COR-L47 (cell line): ENCODE results near the gene MLPH.
A peak's percentile ranks its signal among the peaks of the same experiment; 100 is the strongest.

ENCODE experiments used
- DNase-seq: peaks from one replicate; lab custom pipeline; 2025; lab: John Stamatoyannopoulos, UW

Gene MLPH

GRCh38 chr2:237546040-237546875 lies 59.2 kb downstream of the MLPH start:
- no peak for DNase-seq

DNA sequence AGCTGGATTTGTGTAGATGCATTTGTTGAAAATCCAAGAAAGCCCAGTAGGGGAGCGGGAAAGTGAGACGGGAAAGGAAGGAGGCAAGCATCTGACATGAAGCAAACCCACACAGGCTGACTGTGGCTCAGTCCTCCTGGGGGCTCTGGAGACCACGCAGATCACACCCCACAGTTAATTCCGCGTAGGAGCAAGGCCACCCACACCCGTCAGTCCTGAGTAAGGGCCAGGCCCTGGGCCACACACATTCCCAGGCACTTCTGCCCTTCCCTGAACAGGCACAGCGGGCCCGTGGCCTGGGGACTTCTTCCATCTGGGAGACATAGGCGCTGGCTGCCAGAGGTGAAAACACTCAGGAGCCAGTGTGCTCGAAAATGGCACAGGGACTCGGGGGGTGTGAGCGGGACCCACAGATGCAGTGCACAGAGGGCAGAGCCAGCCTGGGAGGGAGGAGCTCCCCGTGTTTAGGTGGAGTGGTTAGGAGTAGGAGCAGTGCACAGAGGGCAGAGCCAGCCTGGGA lies 59.9 kb downstream of the MLPH start:
- DNase-seq: no peak

DNA sequence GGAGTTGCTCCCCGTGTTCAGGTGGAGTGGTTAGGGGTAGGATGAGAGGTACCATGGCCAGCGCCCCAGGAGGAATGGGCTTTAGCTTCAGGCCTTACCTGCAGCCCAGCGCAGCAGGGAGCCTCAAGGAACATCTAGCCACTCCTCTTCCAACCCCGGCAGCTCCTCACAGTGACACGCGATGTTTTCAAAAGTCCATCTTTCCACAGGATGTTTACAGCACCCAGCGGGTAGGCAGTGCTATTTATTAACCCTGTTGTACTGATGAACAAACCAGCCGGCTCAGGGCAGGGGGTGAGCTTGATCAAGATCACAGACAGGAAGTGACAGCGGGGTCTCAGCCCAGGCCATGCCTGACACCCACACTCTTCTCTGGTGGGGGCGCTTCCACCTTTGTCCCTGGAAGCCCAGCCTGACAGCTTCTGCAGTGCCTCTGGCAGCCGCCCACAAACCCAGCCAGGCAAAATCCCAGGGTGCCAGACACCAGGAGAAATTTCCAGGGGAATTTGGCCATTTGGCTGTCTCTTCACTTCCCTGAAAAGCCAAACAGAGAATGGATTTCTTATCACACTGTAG lies 60.9 kb downstream of the MLPH start:
- peak; percentile 49 for DNase-seq

- no peak for DNase-seq
Measured at GRCh38 chr2:237549216-237549615, 62.2 kb downstream of the MLPH start.

DNA sequence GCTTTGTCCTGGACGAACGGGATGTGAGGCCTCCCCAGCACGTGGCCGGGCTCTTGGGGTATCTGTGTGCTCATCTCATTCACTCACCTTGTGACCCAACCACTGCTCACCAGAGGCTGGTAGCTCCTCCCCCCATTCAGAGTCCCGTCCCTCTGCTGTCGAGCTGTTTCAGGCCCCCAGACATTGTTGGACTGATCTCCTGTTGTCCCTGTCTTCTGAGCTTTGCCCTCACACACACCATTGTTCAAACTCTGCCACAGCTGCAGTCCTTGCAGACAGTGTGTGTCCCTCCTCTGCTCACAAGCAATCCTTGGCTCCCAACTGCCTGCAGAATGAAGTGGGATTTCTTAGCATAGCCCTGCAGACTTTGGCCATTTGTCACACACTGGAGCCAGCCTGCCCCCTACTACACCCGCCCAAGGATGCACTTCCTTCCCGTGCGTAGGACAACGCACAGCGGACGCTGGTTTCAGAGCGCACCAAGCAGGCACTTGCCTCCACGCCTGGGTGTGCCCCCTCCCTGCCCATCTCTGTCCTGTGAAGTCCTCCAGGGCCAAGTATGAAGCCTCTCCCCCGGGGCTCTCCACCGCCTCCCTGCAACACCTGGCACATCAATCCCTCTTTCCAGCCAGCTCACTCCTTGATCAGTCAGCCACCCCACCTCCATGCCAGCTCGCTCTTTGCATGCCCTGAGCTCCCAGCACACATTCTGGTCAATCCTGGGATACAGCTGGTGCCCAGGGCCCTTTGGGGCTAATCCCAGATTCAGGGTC lies 62.8 kb downstream of the MLPH start:
- DNase-seq: no peak

- no peak for DNase-seq
Measured at GRCh38 chr2:237551071-237551574, 64.1 kb downstream of the MLPH start.

- DNase-seq: no peak
Measured at GRCh38 chr2:237552908-237553307, 65.9 kb downstream of the MLPH start.

DNA sequence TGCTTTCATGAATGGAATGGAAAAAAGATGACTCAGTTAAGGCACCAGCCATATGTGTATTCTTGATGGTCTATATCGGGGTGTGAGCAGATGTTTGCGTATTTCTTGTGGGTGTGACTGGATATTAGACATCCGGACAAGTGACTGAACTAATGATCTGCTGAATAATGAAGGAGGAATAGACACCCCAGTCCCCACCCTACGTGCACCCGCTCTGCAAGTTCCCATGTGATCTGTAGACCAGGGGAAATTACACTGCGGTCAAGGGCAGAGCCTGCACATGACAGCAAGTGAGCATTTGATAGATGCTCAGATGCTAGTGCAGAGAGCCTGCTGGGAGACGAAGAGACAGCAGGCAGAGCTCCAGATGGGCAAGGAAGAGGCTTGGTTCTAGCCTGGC lies 66.9 kb downstream of the MLPH start:
- DNase-seq: no peak

GRCh38 chr2:237555560-237555959 lies 68.5 kb downstream of the MLPH start:
- no peak for DNase-seq

- DNase-seq: no peak
Measured at GRCh38 chr2:237556773-237557632, 70.0 kb downstream of the MLPH start.

- DNase-seq: no peak
Measured at GRCh38 chr2:237557633-237558015, 70.6 kb downstream of the MLPH start.

DNA sequence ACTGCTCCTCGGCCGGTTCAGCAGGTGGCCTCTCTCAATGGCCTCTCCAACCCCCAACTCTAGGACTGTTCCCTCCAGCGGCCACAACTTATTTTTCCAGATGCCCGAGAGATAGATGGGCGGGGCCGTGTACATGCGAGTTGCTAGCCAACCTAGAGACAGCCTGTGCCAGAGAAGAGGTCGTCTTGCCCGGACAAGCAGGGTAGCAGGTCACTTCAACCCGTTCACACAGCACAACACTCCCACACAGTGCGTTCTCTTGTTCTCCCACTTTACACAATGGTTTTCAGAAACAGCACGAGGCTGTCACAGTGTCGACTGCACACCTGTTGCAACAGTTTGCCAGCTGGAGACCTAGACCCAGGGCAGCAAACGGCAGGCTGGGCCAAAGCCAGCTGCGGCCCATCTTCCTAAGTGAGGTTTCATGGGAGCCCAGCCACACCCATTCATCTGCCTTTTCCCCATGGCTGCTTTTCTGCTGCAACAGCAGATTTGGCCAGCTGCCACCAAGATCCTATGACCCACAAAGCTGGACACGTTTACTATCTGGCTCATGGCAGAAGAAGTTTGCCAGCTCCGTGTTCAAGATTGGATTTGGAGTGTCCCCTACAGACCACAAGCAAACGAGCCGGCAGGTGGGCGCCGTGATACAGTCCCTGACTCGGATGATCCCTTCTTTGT lies 72.0 kb downstream of the MLPH start:
- peak; percentile 68 for DNase-seq

GRCh38 chr2:237561221-237561620 lies 74.2 kb downstream of the MLPH start:
- DNase-seq: no peak

GRCh38 chr2:237563816-237564215 lies 76.8 kb downstream of the MLPH start:
- no peak for DNase-seq

DNA sequence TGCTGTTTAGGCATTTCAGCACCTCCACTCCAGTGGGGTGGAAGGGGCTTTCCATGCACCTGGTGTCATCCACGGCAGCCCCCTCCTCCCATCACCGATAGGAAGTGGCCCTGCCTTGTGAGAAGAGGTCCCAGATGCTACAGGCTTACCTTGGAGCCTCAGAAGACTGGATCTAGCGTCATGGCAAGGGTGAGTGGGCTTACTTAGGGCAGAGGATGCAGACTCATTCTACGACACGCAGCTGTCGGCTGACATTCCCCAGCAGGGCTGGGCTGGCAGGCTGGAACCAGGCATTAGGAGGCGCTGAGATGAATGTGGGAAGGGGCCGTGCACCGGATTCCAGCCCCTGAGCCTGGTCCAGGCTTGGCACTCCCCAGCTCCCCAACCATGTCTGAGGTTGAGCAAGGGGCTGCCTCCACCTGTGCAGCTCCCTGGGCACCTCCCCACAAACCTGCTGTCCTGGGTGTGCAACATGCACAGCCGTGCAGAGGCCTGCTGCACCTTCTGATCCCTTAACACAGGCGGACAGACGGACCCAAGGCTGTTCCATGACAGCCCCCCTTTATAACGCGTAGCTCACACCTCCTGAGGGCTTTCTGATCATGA lies 77.6 kb downstream of the MLPH start:
- DNase-seq: no peak

DNA sequence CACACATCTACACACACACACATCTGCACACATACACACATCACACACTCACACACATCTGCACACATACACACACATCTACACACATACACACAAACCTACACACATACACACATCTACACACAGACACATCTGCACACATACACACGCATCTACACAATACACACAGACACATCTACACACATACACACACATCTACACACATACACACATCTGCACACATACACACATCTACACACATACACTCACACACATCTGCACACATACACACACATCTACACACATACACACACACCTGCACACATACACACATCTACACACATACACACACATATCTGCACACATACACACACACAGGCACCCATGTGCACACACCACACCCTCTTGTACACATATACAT lies 78.9 kb downstream of the MLPH start:
- no peak for DNase-seq

- no peak for DNase-seq
Measured at GRCh38 chr2:237566401-237567235, 79.6 kb downstream of the MLPH start, which contains the start of gene PRLH. TSS of gene PRLH (plus strand) at chr2:237566574. CDS start at chr2:237566574, 0 bp downstream.

DNA sequence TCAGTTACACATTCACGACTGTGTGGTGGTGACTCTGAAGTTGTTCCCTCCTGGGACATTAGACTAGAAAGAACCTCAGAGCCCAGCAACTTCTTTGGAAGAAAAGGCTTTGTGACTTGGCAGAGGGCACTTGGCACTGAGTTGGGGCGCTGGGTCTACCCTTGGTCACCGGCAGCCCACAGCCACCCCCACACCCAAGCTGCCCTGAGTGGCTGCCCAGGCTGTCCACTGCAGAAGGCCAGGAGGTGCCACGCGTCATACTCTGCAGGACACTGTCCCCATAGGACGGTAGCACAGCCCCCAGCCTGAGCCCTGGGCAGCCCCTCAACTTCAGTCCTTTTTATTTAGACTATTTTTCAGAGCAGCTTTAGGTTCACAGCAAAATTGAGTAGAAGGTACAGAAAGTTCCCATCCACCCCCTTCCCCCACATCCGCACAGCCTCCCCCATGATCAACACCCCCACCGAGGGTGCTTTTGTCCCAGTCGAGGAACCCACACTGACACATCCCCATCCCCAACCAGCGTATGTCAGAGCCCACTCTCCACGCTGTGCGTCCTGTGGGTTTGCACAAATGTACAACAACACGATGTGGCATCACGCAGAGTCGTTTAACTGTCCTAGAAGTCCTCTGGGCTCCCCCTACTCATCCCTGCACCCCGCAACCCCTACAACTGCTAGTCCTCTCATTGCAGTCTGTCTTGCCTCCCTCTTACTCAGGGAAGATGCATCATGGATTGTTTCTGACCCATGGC lies 80.4 kb downstream of the MLPH start:
- DNase-seq: no peak
